ENCODE results near the gene FMN1. TPM values are rescaled to one million over a fixed set of nuclear protein-coding genes. Genes with fewer than 3 reads are reported as not detected.

FMN1 gene
- total and polyA plus RNA-seq, 2 of the 13 experiments (the other 11 are each of a cell fraction or from before 2014, with no cell fraction given), result 0.20 to 0.60 TPM

DNA sequence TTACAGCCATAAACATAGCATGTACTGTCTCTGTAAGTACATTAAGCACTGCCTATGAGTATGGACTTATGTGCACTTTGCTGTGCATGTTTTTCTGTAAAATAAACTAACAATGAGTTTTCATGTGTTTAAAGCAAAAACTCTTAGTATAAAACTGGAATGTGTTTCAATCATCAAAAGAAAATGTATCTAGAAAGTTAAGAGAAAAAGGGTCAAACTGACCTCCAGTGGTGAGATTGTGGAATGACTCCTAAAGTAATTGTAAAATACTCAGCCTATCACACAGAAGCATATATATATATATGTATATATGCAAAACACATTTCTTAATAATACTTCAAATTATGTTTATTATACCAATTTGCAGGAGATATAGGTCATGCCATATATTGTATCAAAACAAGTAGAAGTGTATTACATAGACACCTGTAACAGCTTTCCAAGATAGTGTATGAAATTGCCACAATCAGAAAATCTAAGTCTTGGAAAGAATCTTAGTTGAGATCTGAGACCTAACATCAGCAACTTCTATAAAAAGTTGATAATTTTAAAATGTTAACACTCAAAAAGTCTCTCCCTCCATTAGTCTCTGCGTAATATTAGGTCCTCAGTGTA lies 199.6 kb downstream of the FMN1 start:
- Histone ChIP-seq H3K9me3 (ENCODE audit: low read length) (no peaks in the 10 kb centered on the region), H3K4me2 (ENCODE audit: low read depth, low read length) (no peak overlapping the region), H2AFZ (ENCODE audit: low read length) (no peak overlapping the region), H3K36me3 (replicated peaks in 1 of 2; ENCODE audit: control insufficient read depth in 1 of 2, insufficient read depth in 2 of 2, low read length in 2 of 2) (no peaks in the 10 kb centered on the region), H3K27ac (ENCODE audit: extremely low read length, insufficient read depth, low read length) (no peak overlapping the region), H3K4me1 (ENCODE audit: insufficient read depth, low read length) (no peaks in the 10 kb centered on the region), H4K20me1 (ENCODE audit: insufficient read depth, low read length) (0 out of 2 replicates have a peak, but pooled peaks cover 2% of the 10 kb centered on the region), H3K9ac (ENCODE audit: insufficient read depth, low read depth, low read length) (no peak overlapping the region), H3K27me3 (ENCODE audit: control insufficient read depth in 1 of 2, insufficient read depth in 2 of 2, low read length in 2 of 2) (no peaks in the 10 kb centered on the region; a peak in 1 of 5 replicates), H3K4me3 (replicated peaks in 1 of 3; ENCODE audit: insufficient read depth in 1 of 3, low read depth in 2 of 3, low read length in 3 of 3) (no peak overlapping the region), H3K79me2 (ENCODE audit: insufficient read depth, low read length) (no peaks in the 10 kb centered on the region)
- in situ Hi-C loops (cut with HindIII; ENCODE audit: extremely low pct_ligation_motif_present, low pct_unique_long_range_greater_than_20kb), result loop anchor here (5.0 kb wide), 1 partner anchor 333 kb away; no protein-coding TSS in a partner anchor
- ChIA-PET CTCF (ENCODE audit: low intra/inter-chr PET ratio, low total read pairs) (interaction anchor here (1.3 to 2.4 kb wide), 3 partner anchors 332 to 346 kb away, joined by 5 to 17 read pairs (median 6); no protein-coding TSS in a partner anchor), POLR2A (no interaction called here)
- TF ChIP-seq STAG1 (CRISPR knock-in tag; IDR thresholded peaks at IDR 0.05) (peak; percentile 68), ZBTB43 (CRISPR knock-in tag; conservative IDR thresholded peaks at IDR 0.05) (no peak), SMC3 (IDR thresholded peaks at IDR 0.05; ENCODE audit: low read length) (peak; percentile 45), ARID2 (CRISPR knock-in tag; IDR thresholded peaks at IDR 0.05; ENCODE audit: borderline replicate concordance) (no peak), ZFYVE20 (CRISPR knock-in tag; IDR thresholded peaks at IDR 0.05; ENCODE audit: borderline replicate concordance, low read depth) (no peak), CTCF (CRISPR knock-in tag; IDR thresholded peaks at IDR 0.05) (peak; percentile 44), EEA1 (CRISPR knock-in tag; IDR thresholded peaks at IDR 0.05; ENCODE audit: borderline replicate concordance) (no peak)
- ATAC-seq (no peak), DNase-seq (ENCODE audit: low spot score) (peak; percentile 7), FAIRE-seq (no peak)
- intact Hi-C loops (cut with micrococcal nuclease; ENCODE audit: unreplicated experiment), result loop anchor here (1.0 to 10.0 kb wide), 2 partner anchors 150 to 346 kb away; no protein-coding TSS in a partner anchor
- 74% methylated on average over 1 of the region's 1 CpG for WGBS (ENCODE audit: low lambda C conversion rate)
- no TSS peak for BruUV-seq (replicated peaks)

Data from HepG2 (cell line).